ENCODE results near the gene MAST2.
"Not testable (repeated sequence)": the region's sequence is repeated elsewhere in the genome, so short reads cannot be mapped to it uniquely, and the experiment has no call there.

The MAST2 gene

GRCh38 chr1:45834689-45835088, 31.3 kb downstream of the MAST2 start:
- no peaks in the 10 kb centered on the region for H3K27me3 ChIP-seq (ENCODE audit: insufficient read depth, low read length, poor library complexity, severe bottlenecking)
- H3K4me2 ChIP-seq (ENCODE audit: low read depth, low read length, poor library complexity, severe bottlenecking) = no peak overlapping the region
- no peaks in the 10 kb centered on the region for H3K79me2 ChIP-seq (ENCODE audit: insufficient read depth, low read length)
- H3K9ac ChIP-seq (ENCODE audit: low read depth, low read length, poor library complexity, severe bottlenecking) = no peak overlapping the region
- TF ChIP-seq EZH2phosphoT487 (IDR thresholded peaks at IDR 0.05; ENCODE audit: borderline replicate concordance) (no peak), CTCF (conservative IDR thresholded peaks at IDR 0.05; ENCODE audit: low read length) (no peak)
- H3K9me3 ChIP-seq (ENCODE audit: insufficient read depth, low read depth, low read length) = no peaks in the 10 kb centered on the region
- peaks cover 24% of the 10 kb centered on the region; the same call in 1 of the 2 replicates for H3K36me3 ChIP-seq (ENCODE audit: insufficient read depth, low read length)
- no peaks in the 10 kb centered on the region for H3F3A ChIP-seq (ENCODE audit: low read depth)
- H4K20me1 ChIP-seq (ENCODE audit: insufficient read depth, low read length, poor library complexity, severe bottlenecking) = no peaks in the 10 kb centered on the region
- no peak overlapping the region for H2AFZ ChIP-seq (ENCODE audit: low read length)
- H3K4me3 ChIP-seq (ENCODE audit: low read length, poor library complexity, severe bottlenecking) = no peak overlapping the region
- H3K4me1 ChIP-seq (ENCODE audit: insufficient read depth, low read length, poor library complexity, severe bottlenecking) = no peaks in the 10 kb centered on the region
- no peaks in the 10 kb centered on the region for H3K9me2 ChIP-seq (replicated peaks; ENCODE audit: low read depth, low read length)

- Histone ChIP-seq H3K9me2 (replicated peaks; ENCODE audit: low read depth, low read length) (no peaks in the 10 kb centered on the region), H4K20me1 (ENCODE audit: insufficient read depth, low read length, poor library complexity, severe bottlenecking) (no peaks in the 10 kb centered on the region), H3K36me3 (ENCODE audit: insufficient read depth, low read length) (peaks cover 12% of the 10 kb centered on the region; the same call in 1 of the 2 replicates), H3K79me2 (ENCODE audit: insufficient read depth, low read length) (0 out of 2 replicates have a peak, but pooled peaks cover 1% of the 10 kb centered on the region), H3F3A (ENCODE audit: low read depth) (no peaks in the 10 kb centered on the region), H3K4me3 (ENCODE audit: low read length, poor library complexity, severe bottlenecking) (no peak overlapping the region), H3K4me1 (ENCODE audit: insufficient read depth, low read length, poor library complexity, severe bottlenecking) (no peaks in the 10 kb centered on the region), H3K9ac (ENCODE audit: low read depth, low read length, poor library complexity, severe bottlenecking) (no peak overlapping the region), H3K4me2 (ENCODE audit: low read depth, low read length, poor library complexity, severe bottlenecking) (no peak overlapping the region), H3K9me3 (ENCODE audit: insufficient read depth, low read depth, low read length) (no peaks in the 10 kb centered on the region), H2AFZ (ENCODE audit: low read length) (no peak overlapping the region), H3K27me3 (ENCODE audit: insufficient read depth, low read length, poor library complexity, severe bottlenecking) (no peaks in the 10 kb centered on the region)
- no peak for TF ChIP-seq CTCF (conservative IDR thresholded peaks at IDR 0.05; ENCODE audit: low read length)
- TF ChIP-seq EZH2phosphoT487 (IDR thresholded peaks at IDR 0.05; ENCODE audit: borderline replicate concordance) = no peak
Measured at GRCh38 chr1:45836451-45836850, 33.0 kb downstream of the MAST2 start.

DNA sequence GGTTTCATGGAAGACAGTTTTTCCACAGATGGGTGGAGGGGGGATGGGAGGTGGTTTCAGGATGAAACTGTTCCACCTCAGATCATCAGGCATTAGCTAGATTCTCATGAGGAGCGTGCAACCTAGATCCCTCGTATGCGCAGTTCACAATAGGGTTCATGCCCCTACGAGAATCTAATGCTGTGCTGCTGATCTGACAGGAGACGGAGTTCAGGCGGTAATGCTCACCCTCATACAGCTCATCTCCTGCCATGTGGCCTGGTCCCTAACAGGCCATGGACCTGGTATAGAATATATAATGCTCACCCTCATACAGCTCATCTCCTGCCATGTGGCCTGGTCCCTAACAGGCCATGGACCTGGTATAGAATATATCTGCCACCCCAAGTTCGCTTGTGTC, 33.4 kb downstream of the MAST2 start:
- H3K9me2 ChIP-seq (replicated peaks; ENCODE audit: low read depth, low read length); H3K9me3 ChIP-seq (ENCODE audit: insufficient read depth, low read depth, low read length); H3K4me3 ChIP-seq (ENCODE audit: low read length, poor library complexity, severe bottlenecking); H3K9ac ChIP-seq (ENCODE audit: low read depth, low read length, poor library complexity, severe bottlenecking); H3K4me1 ChIP-seq (ENCODE audit: insufficient read depth, low read length, poor library complexity, severe bottlenecking); H2AFZ ChIP-seq (ENCODE audit: low read length); H3K27me3 ChIP-seq (ENCODE audit: insufficient read depth, low read length, poor library complexity, severe bottlenecking); H3F3A ChIP-seq (ENCODE audit: low read depth); H4K20me1 ChIP-seq (ENCODE audit: insufficient read depth, low read length, poor library complexity, severe bottlenecking); H3K79me2 ChIP-seq (ENCODE audit: insufficient read depth, low read length); H3K4me2 ChIP-seq (ENCODE audit: low read depth, low read length, poor library complexity, severe bottlenecking): not testable (repeated sequence)
- H3K36me3 ChIP-seq (ENCODE audit: insufficient read depth, low read length) = peaks cover 10% of the 10 kb centered on the region; the same call in 1 of the 2 replicates

- not testable (repeated sequence) for H4K20me1 ChIP-seq (ENCODE audit: insufficient read depth, low read length, poor library complexity, severe bottlenecking); H3K4me1 ChIP-seq (ENCODE audit: insufficient read depth, low read length, poor library complexity, severe bottlenecking); H3K79me2 ChIP-seq (ENCODE audit: insufficient read depth, low read length); H3K9ac ChIP-seq (ENCODE audit: low read depth, low read length, poor library complexity, severe bottlenecking); H3F3A ChIP-seq (ENCODE audit: low read depth); H3K9me3 ChIP-seq (ENCODE audit: insufficient read depth, low read depth, low read length); H3K9me2 ChIP-seq (replicated peaks; ENCODE audit: low read depth, low read length); H3K4me3 ChIP-seq (ENCODE audit: low read length, poor library complexity, severe bottlenecking); H3K36me3 ChIP-seq (ENCODE audit: insufficient read depth, low read length); H2AFZ ChIP-seq (ENCODE audit: low read length); H3K4me2 ChIP-seq (ENCODE audit: low read depth, low read length, poor library complexity, severe bottlenecking); H3K27me3 ChIP-seq (ENCODE audit: insufficient read depth, low read length, poor library complexity, severe bottlenecking)
Measured at GRCh38 chr1:45838322-45838721, 34.9 kb downstream of the MAST2 start.

Data from Loucy (cell line).